Hepatocyte (in vitro differentiated cells): Measurements from ENCODE around the gene NPL.

Source experiments
- EZH2 ChIP-seq: fragments of 200-600 bp; sonication (generic); IDR thresholded peaks from 2 replicates; pipeline ENCODE4 v1.6.1; 2016; ENCODE audit warnings: antibody characterized with exemption, mild to moderate bottlenecking, borderline replicate concordance
- EZH2phosphoT487 ChIP-seq: fragments of 200-600 bp; sonication (generic); IDR thresholded peaks from one replicate; pipeline ENCODE4 v1.6.1; 2018; ENCODE audit warnings: antibody characterized with exemption, mild to moderate bottlenecking, low read depth, moderate library complexity; ENCODE audit not compliant: unreplicated experiment, severe bottlenecking
- TF ChIP-seq, protein P1 (sequence below): fragments of 200-600 bp; sonication (generic); IDR thresholded peaks from 2 replicates; pipeline ENCODE4 v1.5.1; 2016; ENCODE audit warnings: antibody characterized with exemption, mild to moderate bottlenecking; ENCODE audit not compliant: poor library complexity

DNA sequence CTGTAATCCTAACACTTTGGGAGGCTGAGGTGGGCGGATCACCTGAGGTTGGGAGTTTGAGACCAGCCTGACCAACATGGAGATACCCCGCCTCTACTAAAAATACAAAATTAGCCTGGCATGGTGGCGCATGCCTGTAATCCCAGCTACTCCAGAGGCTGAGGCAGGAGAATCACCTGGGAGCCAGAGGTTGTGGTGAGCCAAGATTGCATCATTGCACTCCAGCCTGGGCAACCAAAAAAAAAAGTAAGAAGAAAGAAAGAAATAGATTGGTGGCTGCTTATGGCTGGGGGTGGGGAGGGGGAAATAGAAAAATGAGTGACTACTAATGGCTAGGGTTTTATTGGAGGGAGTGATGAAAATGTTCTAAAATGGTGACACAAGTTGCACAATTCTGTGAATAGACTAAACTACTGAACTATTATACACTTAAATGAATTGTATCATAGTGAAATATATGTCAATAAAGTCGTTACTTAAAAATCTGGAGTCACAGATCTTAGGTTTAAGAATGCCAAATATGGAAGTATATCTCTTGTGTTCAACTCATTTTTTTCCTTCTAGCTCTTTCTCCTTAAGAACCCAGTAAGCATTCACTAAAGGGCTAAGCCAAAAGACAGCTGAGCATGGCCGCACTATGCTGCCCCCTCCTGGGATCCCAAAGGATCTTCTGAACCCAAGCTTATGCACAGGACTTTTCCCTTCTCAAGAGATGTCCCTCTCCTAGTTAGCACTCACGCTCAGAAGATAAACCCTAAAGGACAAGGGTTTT lies 3.2 kb upstream of the NPL start:
- TF ChIP-seq, protein P1, sequence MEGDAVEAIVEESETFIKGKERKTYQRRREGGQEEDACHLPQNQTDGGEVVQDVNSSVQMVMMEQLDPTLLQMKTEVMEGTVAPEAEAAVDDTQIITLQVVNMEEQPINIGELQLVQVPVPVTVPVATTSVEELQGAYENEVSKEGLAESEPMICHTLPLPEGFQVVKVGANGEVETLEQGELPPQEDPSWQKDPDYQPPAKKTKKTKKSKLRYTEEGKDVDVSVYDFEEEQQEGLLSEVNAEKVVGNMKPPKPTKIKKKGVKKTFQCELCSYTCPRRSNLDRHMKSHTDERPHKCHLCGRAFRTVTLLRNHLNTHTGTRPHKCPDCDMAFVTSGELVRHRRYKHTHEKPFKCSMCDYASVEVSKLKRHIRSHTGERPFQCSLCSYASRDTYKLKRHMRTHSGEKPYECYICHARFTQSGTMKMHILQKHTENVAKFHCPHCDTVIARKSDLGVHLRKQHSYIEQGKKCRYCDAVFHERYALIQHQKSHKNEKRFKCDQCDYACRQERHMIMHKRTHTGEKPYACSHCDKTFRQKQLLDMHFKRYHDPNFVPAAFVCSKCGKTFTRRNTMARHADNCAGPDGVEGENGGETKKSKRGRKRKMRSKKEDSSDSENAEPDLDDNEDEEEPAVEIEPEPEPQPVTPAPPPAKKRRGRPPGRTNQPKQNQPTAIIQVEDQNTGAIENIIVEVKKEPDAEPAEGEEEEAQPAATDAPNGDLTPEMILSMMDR, result peak; percentile 66
- TF ChIP-seq EZH2phosphoT487, result no peak
- TF ChIP-seq EZH2, result no peak
